Renal cortex interstitium (tissue), 11 donors: ENCODE data around the gene WFDC12. TPM values are rescaled to one million over a fixed set of nuclear protein-coding genes. Genes with fewer than 3 reads are reported as not detected.

Source experiments
- DNase-seq, 11 donors: peaks; one replicate each; pipeline ENCODE4 v3.0.0-alpha.2; 2013; ENCODE audit warnings: low read depth in 9 of 11, low spot score in 4 of 11; ENCODE audit errors: extremely low read depth in 1 of 11
- polyA plus RNA-seq, 3 donors: library from polyadenylated mRNA; unstranded; fragments of 120-200 nt; gene quantifications; one replicate each; pipeline ENCODE4 v1.2.1, GENCODE V29; 2013; ENCODE audit not compliant: insufficient read length in 3 of 3

WFDC12 gene
- polyA plus RNA-seq, 3 donors = not detected

DNA sequence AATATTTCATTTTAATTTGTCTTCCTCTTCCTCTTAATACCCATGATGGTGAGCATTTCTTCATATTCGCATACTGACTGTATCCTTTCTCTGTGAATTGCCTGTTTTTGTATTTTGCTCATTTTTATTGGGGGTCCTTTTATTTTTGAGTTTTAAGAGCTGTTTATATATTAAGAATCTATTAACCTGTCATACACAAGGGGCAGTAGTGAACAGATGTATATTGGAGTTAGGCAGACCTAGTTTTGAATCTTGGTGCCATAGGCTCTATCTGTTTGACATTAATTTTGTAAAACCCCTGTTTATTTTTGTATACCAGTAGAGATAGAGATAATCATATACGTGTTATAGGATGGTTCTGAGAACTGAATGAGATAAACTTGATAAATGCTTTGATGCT is 6.2 kb downstream of the WFDC12 start:
- no peak for DNase-seq

DNA sequence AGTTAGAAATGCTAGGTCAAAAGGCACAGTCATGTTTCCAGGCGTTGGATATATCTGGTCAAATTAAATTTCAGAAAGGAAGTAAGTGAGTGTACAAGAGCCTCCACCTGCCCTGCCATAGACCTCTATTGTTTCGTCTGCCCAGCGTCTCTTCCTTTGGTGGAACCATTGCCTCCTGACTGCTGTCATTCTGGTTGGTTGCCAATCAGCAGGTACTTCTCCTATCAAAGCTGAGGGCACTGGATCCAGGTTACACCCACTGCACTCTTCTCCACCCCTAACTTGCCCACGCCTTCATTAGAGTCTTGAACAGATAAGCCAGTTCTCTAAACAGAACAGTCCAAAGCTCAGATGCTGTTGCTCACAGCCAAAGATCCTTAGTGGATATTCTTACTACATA is 6.7 kb downstream of the WFDC12 start:
- no peak for DNase-seq

DNA sequence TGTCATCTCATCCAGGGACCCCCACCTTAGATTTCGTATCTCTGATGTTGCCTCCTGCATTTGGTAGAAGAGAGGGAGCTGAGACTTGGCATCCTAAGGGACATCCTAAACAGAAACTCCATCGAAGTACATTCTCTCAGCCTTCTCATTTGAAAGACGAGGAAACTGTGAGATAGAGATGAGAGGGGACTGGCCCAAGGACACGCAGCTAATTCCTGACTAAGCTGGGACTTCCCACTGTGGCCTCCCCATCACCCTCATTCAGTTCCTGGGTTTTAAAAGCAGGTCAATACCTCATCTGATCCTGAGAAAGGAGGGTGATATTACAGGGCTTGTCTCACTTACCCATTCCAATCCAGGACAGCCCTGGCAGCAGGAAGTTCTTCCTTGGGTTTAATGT is 8.4 kb downstream of the WFDC12 start:
- no peak for DNase-seq

DNA sequence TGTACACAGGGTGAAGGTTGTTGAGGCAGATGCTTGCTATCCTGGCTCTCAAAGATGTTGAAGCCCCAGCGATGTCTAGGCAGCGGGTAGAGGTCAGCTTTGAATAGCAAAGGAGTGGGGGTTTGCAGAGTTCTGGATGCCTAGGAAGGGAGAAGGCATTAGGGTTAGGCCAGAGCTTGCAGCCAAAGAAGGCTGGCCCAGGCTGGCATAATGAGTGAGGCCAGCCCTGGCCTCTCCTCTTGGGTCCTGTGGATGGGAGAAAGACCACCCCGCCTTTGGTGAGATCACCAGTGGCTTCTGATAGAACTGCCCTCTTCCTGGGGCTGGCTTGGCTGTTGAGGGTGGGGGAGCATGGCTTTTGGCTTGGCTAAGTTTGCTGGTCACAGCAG is 8.9 kb downstream of the WFDC12 start:
- DNase-seq = no peak

DNA sequence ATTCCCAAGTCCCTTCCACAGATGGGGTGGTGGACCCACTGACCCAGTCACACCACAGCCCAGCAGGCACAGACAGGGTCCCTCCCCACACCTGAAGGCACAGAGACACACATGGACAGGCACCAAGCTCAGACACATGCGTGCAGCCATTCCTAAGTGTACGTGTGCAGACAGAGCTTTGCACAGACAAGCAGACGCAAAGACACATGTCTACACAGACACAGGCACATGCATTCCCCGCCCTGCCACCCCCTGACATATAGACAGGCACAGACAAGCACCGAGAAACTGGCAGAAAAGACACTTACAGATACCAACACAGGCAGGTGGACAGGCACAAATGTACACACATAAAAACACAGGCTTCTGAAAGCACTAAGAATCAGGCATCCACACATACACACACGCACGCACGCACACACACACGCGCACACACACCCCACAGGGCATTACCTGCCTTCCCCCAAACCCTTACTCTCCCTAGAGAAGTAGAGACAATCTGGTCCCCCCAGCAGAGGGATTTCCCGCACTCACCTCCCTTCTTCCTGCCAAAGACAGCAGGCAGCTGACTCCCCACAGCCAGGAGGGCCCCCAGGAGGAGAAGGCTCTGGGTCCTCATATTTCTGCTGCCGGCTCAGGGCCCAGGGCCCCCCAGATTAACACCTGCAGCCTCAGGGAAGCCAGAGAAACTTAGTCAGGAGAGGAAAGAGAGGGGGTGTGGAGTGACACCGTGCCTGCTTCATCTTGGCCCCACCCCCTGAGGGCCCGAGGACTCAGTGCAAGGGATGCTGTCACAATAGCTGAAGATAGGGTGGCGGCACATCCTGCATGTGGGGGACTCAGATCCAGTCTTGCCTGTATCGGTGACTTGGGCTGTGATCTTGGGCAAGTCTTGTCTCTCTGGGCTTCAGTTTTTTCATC is 9.5 kb downstream of the WFDC12 start, which contains the start of gene WFDC5:
WFDC5 (minus strand) TSS at position 710 of the 921 bp plus-strand sequence; CDS start at position 619, 91 bp downstream.
- DNase-seq = no peak

DNA sequence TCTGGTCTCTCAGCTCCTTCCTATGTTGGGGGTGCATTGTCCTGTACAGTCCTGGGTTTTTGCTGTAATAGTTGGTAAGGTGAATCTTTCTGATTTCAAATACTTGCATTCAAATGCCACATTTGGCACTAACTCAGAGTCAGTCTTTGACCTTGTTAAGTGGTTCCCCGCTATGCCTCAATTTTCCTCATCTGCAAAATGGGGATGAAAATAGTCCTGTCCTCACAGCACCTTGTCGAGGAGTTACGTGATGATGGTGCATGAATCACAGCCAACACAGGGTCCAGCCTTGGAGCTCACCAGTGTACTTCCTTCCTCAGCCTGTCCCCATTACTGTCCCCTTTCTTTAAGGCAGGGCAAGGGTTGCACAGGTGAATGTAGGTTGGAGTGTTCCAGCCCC is 10.4 kb downstream of the WFDC12 start:
- no peak for DNase-seq

DNA sequence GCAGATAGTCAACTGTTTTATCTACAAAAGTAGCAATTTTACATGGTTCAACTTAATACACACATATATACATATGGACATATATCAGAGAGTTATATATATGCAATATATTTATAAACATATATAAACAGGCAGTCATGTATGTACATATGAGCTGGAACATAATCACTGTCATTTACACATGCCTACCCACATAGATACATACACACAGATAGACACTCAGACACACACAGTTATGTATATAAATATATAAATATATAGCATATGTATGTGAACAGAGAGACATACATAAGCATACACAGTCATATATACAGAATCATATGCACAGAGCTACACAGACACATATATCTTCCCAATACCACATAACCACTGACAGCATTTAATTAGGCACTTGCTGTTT is 11.5 kb downstream of the WFDC12 start:
- no peak for DNase-seq

DNA sequence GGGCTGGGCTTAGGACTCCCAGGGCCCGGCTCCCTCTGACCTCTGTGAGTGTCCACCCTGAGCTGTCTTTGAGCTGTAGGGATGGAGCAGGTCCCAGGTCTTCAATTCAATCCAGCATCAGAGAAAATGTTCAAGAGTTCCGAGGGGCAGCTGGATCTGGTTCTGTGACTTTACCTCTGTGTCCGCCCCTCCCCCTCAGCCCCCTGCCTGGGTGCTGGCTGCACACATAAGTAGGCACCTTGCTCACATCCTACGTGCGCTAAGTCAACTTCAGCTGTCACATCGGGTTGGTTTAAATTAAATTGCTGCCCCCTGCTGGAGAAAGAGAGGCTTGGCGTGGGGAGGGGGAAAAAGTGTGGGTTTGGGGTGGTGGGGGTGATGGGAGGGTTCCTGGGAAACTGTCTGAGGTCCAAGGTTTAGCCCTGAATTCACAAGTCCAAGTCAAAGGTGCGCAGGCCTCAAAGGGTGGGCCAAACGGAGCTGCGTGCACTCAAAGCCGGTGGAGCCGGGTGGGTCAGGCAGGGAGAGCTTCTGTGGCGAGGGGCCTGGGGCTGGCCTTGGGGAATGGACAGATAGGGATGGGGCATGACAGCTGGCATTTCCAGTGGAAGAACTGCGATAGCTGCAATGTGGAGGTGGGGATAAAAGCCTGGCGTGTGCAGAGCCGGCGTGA is 12.3 kb downstream of the WFDC12 start:
- DNase-seq = no peak

DNA sequence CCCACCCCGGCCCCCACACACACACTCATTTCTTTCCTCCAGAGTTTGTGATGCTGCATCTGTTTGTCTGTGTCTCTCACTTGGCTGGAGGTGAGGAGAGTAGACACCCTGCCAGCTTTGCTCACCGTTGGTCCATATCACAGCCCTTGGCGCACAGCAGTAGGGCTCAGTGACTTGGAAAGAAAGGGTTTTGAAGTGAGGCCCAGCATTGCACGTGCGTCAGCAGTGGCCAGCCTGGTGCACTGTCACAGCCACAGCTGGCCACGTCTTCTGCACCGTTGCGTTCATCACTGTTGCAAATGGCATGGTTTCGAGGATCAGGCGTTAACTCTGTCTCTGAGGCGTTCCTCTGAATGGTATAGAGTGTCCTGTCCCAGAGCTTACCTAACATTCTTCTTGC is 13.0 kb downstream of the WFDC12 start:
- no peak for DNase-seq

DNA sequence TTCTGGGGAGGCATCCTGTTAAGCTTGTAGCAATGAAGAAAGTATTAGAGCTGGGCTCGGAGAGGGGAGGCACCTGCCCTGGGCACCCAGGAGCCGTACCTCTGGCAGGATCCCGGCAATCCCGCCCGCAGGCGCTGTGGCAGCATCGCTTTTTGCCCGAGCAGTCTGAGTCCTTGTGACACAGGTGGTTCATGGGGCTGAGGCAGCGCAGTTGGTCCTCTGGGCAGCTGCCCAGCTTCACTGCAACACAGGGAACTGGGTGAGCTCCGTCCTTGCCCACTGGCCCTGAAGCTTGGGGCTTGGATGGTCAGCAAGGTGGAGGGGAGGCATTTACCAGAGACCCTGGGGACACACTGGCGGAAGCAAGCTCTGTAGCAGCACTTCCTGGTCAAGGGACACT is 14.0 kb downstream of the WFDC12 start:
- no peak for DNase-seq

DNA sequence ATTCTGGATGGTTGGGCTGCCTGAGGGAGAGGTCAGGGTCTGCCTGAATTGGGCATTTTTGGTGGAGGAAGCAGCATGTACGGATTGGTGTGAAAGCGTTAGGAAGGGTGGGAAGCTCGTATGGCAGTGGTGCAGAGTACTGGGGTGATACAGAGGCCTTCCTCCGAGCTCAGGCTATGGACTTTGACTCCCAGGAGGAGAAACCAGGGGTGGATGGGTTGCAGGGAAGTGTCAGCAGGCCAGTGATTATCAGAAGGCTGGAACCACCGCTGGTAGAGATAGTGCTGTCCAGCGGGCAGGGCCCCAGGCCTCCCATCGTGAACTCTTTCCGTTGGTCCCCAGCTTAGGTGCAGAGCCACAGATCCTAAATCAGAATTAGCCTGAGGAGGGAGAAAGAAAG is 14.6 kb downstream of the WFDC12 start:
- no peak for DNase-seq

DNA sequence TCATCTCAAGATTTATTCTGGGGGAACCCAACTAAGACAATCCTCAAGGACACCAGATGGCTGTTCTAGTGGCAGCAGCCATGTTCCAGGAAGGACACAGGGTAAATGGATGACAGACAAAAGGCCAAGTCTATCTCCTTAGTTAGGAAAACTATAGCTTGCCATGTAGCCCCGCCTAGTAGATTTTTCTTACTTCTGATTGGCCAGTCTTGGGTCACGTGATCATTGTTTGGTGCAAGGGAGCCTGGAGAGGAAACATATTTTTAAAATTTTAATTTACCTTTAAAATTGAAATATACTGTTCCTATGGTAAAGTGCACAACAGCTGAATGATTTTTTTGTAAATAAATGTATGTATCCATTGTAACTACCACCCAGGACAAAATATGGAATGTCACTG is 18.9 kb downstream of the WFDC12 start:
- DNase-seq = no peak

DNA sequence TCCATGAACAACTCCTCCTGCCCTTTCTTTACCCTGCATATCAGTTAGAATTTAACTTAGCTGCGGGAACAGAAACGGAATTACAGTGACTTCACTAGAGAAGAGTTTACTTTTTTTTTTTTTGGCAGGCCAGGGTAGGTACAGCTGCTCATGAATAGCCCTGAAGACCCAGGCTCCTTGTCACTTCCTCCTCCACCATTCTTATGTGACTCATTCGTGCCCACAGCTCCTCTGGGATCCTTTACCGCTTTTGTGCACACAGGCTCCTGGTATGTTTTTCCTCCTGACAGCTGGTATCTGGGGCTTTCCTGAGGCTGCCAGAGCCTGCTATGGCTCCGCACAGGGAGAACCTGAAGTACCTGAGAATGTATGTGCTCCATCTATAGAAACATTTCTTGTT is 19.5 kb downstream of the WFDC12 start:
- no peak for DNase-seq

DNA sequence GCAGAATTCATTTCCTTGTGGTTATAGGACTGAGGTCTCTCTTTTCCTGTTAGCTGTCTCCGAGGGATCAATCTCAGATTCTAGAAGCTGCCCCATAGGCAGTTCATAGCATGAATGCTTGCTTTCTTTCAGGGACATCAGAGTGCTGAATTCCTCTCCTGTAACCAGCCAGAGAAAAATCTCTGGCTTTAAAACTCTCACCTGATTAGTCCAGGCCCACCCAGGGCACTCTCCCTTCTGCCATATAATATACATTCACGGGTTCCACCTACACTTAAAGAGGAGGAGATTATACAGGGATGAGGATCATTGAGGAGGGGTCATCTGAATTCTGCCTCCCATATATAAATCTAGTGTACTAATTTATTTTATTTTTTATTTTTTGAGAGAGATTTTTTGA is 21.2 kb downstream of the WFDC12 start:
- DNase-seq = no peak

DNA sequence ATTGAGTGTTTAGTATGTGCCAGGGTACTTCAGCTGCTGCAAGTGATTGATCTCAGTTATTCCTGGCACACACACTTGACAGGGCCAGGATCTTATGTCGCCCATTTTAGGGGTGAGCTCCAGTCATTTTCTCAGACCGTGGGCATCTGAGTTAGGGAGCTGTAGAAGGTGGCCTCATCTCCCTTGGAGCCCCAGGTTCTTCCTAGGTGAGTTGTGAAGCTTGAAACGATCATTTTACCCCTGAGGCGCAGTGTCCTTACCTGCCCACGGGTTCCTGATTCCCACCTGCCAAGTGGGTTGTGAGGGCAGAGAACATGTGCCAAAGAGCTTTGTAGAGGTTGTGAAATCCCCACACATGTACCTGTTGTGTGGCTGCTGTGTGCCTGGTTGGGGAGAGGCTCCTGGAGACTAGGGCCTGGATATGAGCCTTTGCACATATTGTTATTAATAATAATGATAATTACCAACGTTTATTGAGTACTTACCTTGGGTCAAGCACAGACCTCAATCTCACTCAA is 22.9 kb downstream of the WFDC12 start:
- DNase-seq = no peak

DNA sequence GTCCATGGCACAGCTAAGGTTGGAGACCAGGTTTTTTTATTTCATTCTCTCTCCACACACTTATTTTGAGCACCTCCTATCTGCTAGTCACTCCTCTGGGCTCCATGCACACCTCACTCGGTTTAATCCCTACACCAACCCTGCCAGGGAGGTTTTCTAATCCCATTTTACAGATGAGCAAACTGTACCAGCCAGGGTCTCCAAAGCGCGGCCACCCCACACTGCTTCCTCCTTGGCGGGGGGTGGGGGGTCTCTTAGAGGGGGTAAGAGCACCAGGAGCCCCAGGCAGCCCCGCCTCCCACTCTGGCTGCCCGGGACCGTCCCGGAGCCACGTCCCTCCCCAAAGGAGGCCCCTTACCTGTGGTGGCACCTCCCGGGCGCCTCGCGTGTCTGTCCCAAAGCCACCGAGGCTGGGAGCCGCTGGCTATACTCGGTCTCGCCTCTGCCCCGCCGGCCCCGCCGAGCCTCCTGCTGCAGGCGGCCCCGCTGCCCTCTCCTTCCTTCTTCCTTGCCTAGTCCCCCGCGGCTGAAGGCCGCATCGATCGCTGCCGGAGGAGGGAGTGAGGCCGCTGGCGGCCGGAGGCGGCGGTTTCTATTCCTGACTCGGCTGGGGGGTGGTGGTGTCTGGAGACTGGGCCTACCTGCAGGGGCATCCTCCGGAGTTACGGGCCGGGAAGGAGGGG is 23.6 kb downstream of the WFDC12 start, which contains the start of gene KCNS1:
KCNS1 (minus strand) TSS at position 565 of the 683 bp plus-strand sequence. CDS start 1,891 bp downstream, outside the sequence.
- peak in 1 of 11 donors; percentile 9 for DNase-seq

DNA sequence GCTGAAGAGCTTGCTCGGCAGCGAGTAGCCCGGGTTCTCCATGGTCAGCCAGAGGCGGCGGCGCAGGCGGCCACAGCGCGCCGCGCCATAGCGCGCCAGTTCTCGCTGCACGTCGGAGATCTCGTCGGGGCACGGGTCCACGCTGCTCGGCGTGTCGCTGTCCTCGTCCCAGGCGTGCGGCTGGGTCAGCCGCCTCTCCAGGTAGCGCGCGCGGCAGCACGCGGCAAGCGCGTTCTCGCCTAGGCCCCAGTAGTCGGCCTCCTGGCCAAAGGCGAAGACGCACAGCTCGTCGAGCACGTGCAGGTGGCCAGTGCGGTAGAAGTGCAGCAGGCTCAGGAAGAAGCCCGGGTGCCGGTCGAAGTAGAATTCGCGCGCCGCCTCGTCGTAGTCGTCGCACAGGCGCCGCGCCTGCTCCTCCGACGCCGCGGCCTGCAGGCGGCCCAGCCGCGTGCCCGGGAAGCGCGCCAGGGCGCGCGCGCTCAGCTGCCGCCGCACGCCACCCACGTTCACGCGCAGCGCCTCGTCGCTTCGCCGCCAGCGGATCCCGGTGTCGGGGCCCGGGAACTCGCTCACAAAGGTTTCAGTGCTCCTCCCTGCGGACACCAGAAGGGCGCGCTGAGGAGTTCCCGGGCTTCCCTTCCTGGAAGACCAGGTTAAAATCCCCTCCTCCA is 26.0 kb downstream of the WFDC12 start:
- DNase-seq = peak in 6 of 11 donors; percentile 10 to 34 (median 20)

DNA sequence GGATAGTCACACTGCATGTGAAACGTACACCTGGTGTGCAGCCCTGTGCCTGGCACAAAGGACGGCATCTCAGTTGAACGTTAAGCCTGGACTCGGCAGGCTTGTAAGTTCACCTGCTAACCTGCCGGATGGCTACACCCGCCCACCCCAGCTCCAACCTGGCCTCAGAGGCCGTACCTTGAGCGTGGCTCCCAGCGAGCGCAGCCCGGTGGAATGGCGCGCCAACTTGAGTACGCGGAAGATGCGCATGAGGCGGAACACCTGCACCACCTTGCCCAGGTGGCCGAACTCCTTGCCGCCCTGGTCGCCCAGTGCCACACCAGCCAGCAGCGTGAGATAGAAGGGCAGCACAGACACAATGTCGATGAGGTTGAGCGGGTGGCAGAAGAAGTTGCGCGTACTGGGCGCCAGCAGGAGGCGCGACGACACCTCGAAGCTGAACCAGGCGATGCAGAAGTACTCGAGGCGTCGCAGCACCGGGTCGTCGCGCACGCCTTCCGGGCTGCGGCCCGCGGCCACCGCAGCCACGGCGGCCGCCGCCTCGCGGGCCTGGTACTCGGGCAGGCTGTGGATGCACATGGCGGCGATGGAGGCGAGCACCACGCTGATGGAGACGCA is 26.7 kb downstream of the WFDC12 start:
- peak in 6 of 11 donors; percentile 27 to 42 (median 34) for DNase-seq

DNA sequence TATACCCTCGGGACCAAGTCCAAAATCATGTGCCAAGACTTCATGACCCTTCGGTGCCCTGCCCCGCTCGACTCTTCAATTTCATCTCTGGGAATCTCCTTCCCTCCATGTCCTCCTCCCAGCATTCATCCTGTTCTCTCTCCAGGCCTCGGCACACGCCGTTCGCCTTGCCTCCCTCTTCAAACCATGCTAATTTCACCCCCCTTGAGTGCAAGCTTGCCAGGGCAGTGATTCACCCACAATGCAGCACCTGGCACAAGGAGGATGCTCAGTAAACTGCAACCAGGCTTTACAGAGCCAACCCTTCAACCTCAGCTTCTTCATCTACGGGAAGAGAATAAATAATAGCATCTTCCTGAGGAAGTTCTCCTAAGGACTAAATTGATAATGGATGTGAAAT is 27.5 kb downstream of the WFDC12 start:
- no peak for DNase-seq
